Spleen (tissue), 11 donors: ENCODE data around the gene IFNA7. TPM values are rescaled to one million over a fixed set of nuclear protein-coding genes. Genes with fewer than 3 reads are reported as not detected.
A peak's percentile ranks its signal among the peaks of the same experiment; 100 is the strongest.
"Not testable (repeated sequence)": the region's sequence is repeated elsewhere in the genome, so short reads cannot be mapped to it uniquely, and the experiment has no call there.

Experiments
- DNase-seq: peaks from one replicate; pipeline ENCODE4 v3.0.0-alpha.2; 2020
- H3K27ac ChIP-seq, 8 donors: fragments of 200-600 bp; sonication (generic) in 7 of 8; 1 replicate in 4 of 8; 2 replicates in 4 of 8; pipeline versions ENCODE4 v1.5.0 to v1.8.0; 2016 to 2021; ENCODE audit warnings: inconsistent platforms in 4 of 8, mild to moderate bottlenecking in 4 of 8, moderate library complexity in 1 of 8
- H3K27me3 ChIP-seq, 7 donors: fragments of 200-600 bp; sonication (generic) in 6 of 7; replicated peaks in 1 of 7; 1 replicate in 4 of 7; 2 replicates in 3 of 7; pipeline versions ENCODE4 v1.5.0 to v1.8.0; 2016 to 2021; ENCODE audit warnings: inconsistent platforms in 3 of 7, mild to moderate bottlenecking in 1 of 7
- H3K36me3 ChIP-seq, 6 donors: fragments of 200-600 bp; sonication (generic) in 5 of 6; 1 replicate in 4 of 6; 2 replicates in 2 of 6; pipeline versions ENCODE4 v1.5.0 to v1.8.0; 2016 to 2021; ENCODE audit warnings: inconsistent platforms in 2 of 6
- H3K4me1 ChIP-seq, 6 donors: fragments of 200-600 bp; sonication (generic) in 5 of 6; 1 replicate in 3 of 6; 2 replicates in 3 of 6; pipeline versions ENCODE4 v1.5.0 to v1.8.0; 2016 to 2021; ENCODE audit warnings: inconsistent platforms in 3 of 6
- H3K4me3 ChIP-seq, 8 donors: fragments of 200-600 bp; sonication (generic) in 7 of 8; 1 replicate in 4 of 8; 2 replicates in 4 of 8; pipeline versions ENCODE4 v1.5.0 to v1.8.0; 2016 to 2021; ENCODE audit warnings: inconsistent platforms in 4 of 8, mild to moderate bottlenecking in 4 of 8, moderate library complexity in 2 of 8
- H3K9me3 ChIP-seq, 8 donors: fragments of 200-600 bp; sonication (generic) in 7 of 8; 1 replicate in 4 of 8; 2 replicates in 4 of 8; pipeline versions ENCODE4 v1.5.0 to v1.8.0; 2016 to 2021; ENCODE audit warnings: inconsistent platforms in 4 of 8
- CTCF ChIP-seq, 11 experiments: fragments of 200-600 bp in 7 of 11; fragments of 450-650 bp in 4 of 11; sonication (generic) in 4 of 11; IDR thresholded peaks in 8 of 11; conservative IDR thresholded peaks in 3 of 11; 1 replicate in 7 of 11; 2 replicates in 4 of 11; pipeline versions ENCODE4 v1.4.0 to v1.8.0; 2016 to 2021; ENCODE audit warnings: antibody characterized with exemption in 11 of 11, inconsistent platforms in 4 of 11, mild to moderate bottlenecking in 1 of 11
- POLR2A ChIP-seq, 3 donors: fragments of 450-650 bp; IDR thresholded peaks; one replicate each; pipeline ENCODE4 v1.5.1; 2017; ENCODE audit warnings: antibody characterized with exemption in 3 of 3, mild to moderate bottlenecking in 1 of 3
- POLR2AphosphoS5 ChIP-seq, 3 donors: sonication (generic); formaldehyde crosslinking; IDR thresholded peaks; one replicate each; pipeline ENCODE4 v1.5.1; 2017; ENCODE audit warnings: antibody characterized with exemption in 3 of 3
- WGBS, 5 donors: extraction: QIAGEN DNeasy Blood & Tissue Kit in 3 of 5; methylation state at CpG; one replicate each; pipeline versions ENCODE4 v1.1.5 to v1.1.7; 2013 to 2018; 5-methylcytosine and 5-hydroxymethylcytosine counted together
- intact Hi-C: fragments of 100-400 bp; cut with DNase I; formaldehyde crosslinking; loops from one replicate; pipeline ENCODE4 v1.15.0; 2023; ENCODE audit warnings: low total_unique reads
- polyA plus RNA-seq, 3 donors: library from polyadenylated mRNA; stranded (reverse); fragments of 200-250 nt; gene quantifications; one replicate each; pipeline ENCODE4 v1.2.1, GENCODE V29; 2013
- total RNA-seq, 7 donors: library from RNA; depleted of rRNA in 3 of 7; stranded (reverse); fragments of >200 nt in 3 of 7; fragmentation: NEBNext Ultra II Directional in 4 of 7; extraction: Animal tissue kit (Norgen Biotek cat#: 25700) in 4 of 7; gene quantifications; one replicate each; pipeline versions ENCODE4 v1.1.0 to v1.2.1, GENCODE V29; 2016 to 2021
- donor health status: healthy with polysubstance abuse.
- donor health status: DM: no; HTN: no; CAD: no; lungs with moderate emphysema.
- donor health status: DM: no; HTN: no; CAD: no.
- donor health status: Bipolar disorder and iron deficiency.
- donor health status: healthy.
- donor health status: DM: no; HTN: no; CAD: no.
- donor health status: DM: yes; HTN: yes; CAD: no.

The IFNA7 gene
- total and polyA plus RNA-seq, 10 donors = not detected

GRCh38 chr9:21235468-21236359, 33.7 kb upstream of the IFNA7 start:
- TF ChIP-seq CTCF (IDR thresholded peaks at IDR 0.05 in 8 of 11, conservative IDR thresholded peaks at IDR 0.05 in 3 of 11) = peak in 10 of 11 experiments; percentile 17 to 70 (median 48)
- H3K27me3 ChIP-seq, H3K27ac ChIP-seq, H3K4me1 ChIP-seq, H3K9me3 ChIP-seq, H3K4me3 ChIP-seq, intact Hi-C loops, H3K36me3 ChIP-seq: not testable (repeated sequence)
- peak; percentile 56 for DNase-seq
- WGBS, 5 donors = 22 to 28% (median 27%) methylated on average over 8 of the region's 8 CpGs

DNA sequence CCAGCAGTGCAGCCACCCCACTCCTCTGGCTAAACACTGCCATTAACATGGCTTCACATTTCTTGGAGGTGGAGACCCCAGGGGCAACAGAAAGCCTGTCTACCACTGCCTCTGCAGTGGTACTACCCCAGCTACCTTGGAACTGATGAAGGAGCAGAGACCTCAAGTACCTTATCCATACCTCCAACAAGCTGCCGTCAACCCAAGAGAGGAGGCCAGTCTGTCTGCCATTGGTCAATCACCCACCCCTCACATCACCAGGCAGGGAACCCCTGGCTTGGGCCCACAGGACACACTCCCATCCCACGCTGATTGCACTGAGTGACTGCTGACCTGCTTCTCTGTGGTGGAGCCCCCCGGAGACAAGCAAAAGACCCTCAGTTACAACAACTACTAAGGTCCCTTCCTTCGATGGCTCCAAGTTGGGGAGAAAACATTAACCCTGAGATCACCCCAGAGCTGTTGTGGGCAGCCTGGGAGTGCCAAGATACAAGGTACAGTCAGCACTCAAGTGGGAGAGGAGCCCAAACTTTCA, 32.2 kb upstream of the IFNA7 start:
- TF ChIP-seq POLR2AphosphoS5 (IDR thresholded peaks at IDR 0.05) (no peak), POLR2A (IDR thresholded peaks at IDR 0.05) (no peak)
- 78 to 90% (median 84%) methylated on average over 3 to 4 of the region's 4 CpGs for WGBS, 5 donors
- no peak for DNase-seq
- no peak overlapping the region for H3K4me3 ChIP-seq
- no peaks in the 10 kb centered on the region for H3K9me3 ChIP-seq
- H3K4me1 ChIP-seq = peaks cover 0 to 8% (median 3%) of the 10 kb centered on the region in 6 donors
- H3K27me3 ChIP-seq = no peaks in the 10 kb centered on the region
- no peak overlapping the region for H3K27ac ChIP-seq
- H3K36me3 ChIP-seq = no peaks in the 10 kb centered on the region
- intact Hi-C loops = no loop called here

DNA sequence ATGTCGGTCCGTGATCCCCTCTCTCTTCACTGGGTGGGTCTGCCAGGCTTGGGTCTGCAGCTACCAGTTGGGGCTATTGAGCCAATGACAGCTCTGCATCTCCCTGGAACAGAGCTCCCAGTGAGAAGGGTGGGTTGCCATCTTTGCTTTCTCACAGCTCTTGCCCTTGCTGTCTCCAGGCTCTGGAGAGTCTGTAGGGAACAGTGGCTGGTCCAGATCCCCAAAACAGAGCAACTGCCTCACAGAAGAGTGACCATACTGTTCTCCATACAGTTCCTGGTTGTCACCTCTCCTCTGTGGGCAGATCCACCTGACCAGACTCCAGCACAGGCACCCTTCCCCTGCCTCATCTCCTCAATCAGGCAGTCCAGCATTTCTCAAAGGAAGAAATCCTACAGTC, 31.3 kb upstream of the IFNA7 start:
- WGBS, 5 donors = 87 to 100% (median 93%) methylated on average over 2 of the region's 2 CpGs
- TF ChIP-seq CTCF (IDR thresholded peaks at IDR 0.05 in 8 of 11, conservative IDR thresholded peaks at IDR 0.05 in 3 of 11) = no peak
- no peak for TF ChIP-seq POLR2A (IDR thresholded peaks at IDR 0.05)
- TF ChIP-seq POLR2AphosphoS5 (IDR thresholded peaks at IDR 0.05) = no peak
- no peaks in the 10 kb centered on the region for H3K36me3 ChIP-seq
- H3K9me3 ChIP-seq = no peaks in the 10 kb centered on the region
- H3K4me3 ChIP-seq = no peak overlapping the region
- DNase-seq = no peak
- H3K4me1 ChIP-seq = peaks cover 0 to 8% (median 3%) of the 10 kb centered on the region in 6 donors
- no peaks in the 10 kb centered on the region for H3K27me3 ChIP-seq
- no peak overlapping the region for H3K27ac ChIP-seq
- intact Hi-C loops = no loop called here

GRCh38 chr9:21228122-21228521, 26.1 kb upstream of the IFNA7 start, which contains the start of gene IFNA17:
Gene IFNA17 (minus strand): TSS chr9:21228222. CDS start chr9:21228173, 49 bp downstream.
- 80 to 93% (median 88%) methylated on average over 2 of the region's 2 CpGs for WGBS, 5 donors
- Histone ChIP-seq H3K4me1 (no peaks in the 10 kb centered on the region), H3K27ac (no peak within 1 kb of the TSS), H3K36me3 (no peaks in the 10 kb centered on the region), H3K27me3 (no peaks in the 10 kb centered on the region), H3K4me3 (no peak within 1 kb of the TSS), H3K9me3 (no peaks in the 10 kb centered on the region)
- TF ChIP-seq CTCF (IDR thresholded peaks at IDR 0.05 in 8 of 11, conservative IDR thresholded peaks at IDR 0.05 in 3 of 11) (no peak), POLR2A (IDR thresholded peaks at IDR 0.05) (no peak), POLR2AphosphoS5 (IDR thresholded peaks at IDR 0.05) (no peak)
- intact Hi-C loops = no loop called here
- DNase-seq = no peak

DNA sequence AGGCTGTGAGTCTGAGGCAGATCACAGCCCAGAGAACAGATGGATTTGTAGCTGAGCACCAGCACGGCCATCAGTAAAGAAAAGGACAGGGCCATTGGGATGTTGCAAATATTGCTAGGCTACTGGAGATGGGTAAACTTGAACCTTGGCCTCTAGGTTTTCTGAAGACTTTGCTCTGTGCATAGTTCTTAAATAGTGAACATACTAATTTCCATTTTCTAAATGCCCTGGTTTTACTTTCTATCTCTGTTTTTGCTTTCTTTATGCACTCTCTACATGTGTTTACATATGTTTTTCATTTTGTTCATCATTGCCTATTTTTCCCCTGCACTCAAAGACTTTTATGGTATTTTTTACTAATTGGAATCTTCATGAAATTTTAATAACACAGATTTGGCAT, 15.2 kb upstream of the IFNA7 start, which contains the start of gene IFNA16:
Gene IFNA16 (minus strand): TSS at position 101 of the 400 bp plus-strand sequence. CDS start 6 bp downstream, at position 95.
- H3K27ac ChIP-seq, H3K9me3 ChIP-seq, H3K4me3 ChIP-seq, DNase-seq, intact Hi-C loops, H3K27me3 ChIP-seq, H3K4me1 ChIP-seq, H3K36me3 ChIP-seq: not testable (repeated sequence)
- WGBS, 5 donors = 75 to 95% (median 86%) methylated on average over 1 of the region's 1 CpG
